ENCODE measurements around the gene TEAD1.

The TEAD1 gene

DNA sequence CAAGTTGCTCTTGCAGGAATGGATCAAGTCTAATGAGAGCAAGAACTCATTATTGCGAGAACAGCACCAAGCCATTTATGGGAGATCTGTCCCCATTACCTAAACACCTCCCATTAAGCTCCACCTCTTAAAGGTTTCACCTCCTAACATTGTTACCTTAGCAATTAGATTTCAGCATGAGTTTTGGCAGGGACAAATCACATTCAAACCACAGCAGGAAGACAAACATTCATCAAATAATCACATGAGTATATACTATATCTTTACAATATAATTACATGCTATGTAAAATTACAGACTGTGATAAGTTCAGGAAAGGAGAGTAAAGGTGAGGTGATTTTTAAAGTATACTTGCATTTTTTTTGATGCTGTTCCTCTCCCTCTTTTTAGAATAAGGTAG lies 6.6 kb upstream of the TEAD1 start:
- no peaks in the 10 kb centered on the region for H3K9me3 ChIP-seq (ENCODE audit: insufficient read depth, low read depth, low read length)
- H3K4me3 ChIP-seq (ENCODE audit: low read length) = no peak overlapping the region
- H3K9ac ChIP-seq (ENCODE audit: low read depth, low read length) = no peak overlapping the region
- no peaks in the 10 kb centered on the region for H3K36me3 ChIP-seq (ENCODE audit: insufficient read depth, low read length)
- 98% methylated on average over 1 of the region's 1 CpG for WGBS
- H3K27ac ChIP-seq (ENCODE audit: low read depth, low read length) = no peak overlapping the region
- no peaks in the 10 kb centered on the region for H3K4me1 ChIP-seq (ENCODE audit: insufficient read depth, low read length)
- no peaks in the 10 kb centered on the region for H3K27me3 ChIP-seq (ENCODE audit: insufficient read depth, low read length)

DNA sequence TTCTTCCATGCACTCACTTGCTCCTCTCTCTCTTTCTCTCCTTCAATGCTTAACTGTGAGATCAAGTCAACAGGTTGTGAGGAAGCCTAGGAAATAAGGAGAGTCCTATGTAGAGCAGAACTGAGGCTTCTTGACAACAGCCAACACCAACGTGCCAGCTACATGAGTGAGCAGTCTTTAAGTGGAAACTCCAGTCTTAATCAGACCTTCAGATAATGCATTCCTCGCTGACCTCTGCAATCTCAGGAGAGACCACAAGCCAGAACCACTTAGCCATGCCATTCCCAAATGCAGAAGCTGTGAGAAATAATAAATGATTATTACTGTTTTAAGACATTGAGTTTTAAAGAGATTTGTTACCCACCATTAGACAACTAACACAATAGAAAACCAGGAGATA lies 6.1 kb upstream of the TEAD1 start:
- H3K27me3 ChIP-seq (ENCODE audit: insufficient read depth, low read length) = peaks cover 2% of the 10 kb centered on the region

DNA sequence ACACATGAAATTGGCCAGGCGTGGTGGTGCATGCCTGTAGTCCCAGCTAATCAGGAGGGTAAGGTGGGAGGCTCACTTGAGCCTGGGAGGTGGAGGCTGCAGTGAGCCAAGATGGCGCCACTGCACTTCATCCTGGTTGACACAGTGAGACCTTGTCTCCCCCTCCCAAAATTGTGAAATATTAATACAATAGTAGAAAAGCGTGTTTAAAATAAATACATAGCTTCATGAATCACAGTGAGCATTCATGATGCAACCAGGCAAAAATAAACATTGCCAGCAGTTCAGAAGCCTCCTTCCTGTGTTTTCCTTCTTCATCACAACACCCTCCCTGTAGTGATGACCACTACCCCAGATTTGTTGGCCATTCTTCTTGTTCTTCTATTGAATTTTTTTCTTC lies 4.3 kb upstream of the TEAD1 start:
- 94% methylated on average over 3 of the region's 3 CpGs for WGBS
- Histone ChIP-seq H3K9ac (ENCODE audit: low read depth, low read length) (no peak overlapping the region), H3K36me3 (ENCODE audit: insufficient read depth, low read length) (no peaks in the 10 kb centered on the region), H3K4me3 (ENCODE audit: low read length) (no peak overlapping the region), H3K4me1 (ENCODE audit: insufficient read depth, low read length) (no peaks in the 10 kb centered on the region), H3K27me3 (ENCODE audit: insufficient read depth, low read length) (peaks cover 8% of the 10 kb centered on the region), H3K9me3 (ENCODE audit: insufficient read depth, low read depth, low read length) (no peaks in the 10 kb centered on the region), H3K27ac (ENCODE audit: low read depth, low read length) (no peak overlapping the region)

More for the DNA sequence above, 6.1 kb upstream of the TEAD1 start:
- H3K4me3 ChIP-seq (ENCODE audit: low read length) = no peak overlapping the region
- H3K36me3 ChIP-seq (ENCODE audit: insufficient read depth, low read length) = no peaks in the 10 kb centered on the region
- H3K9me3 ChIP-seq (ENCODE audit: insufficient read depth, low read depth, low read length) = no peaks in the 10 kb centered on the region
- H3K27ac ChIP-seq (ENCODE audit: low read depth, low read length) = no peak overlapping the region
- WGBS = 92% methylated on average over 2 of the region's 2 CpGs
- no peak overlapping the region for H3K9ac ChIP-seq (ENCODE audit: low read depth, low read length)
- no peaks in the 10 kb centered on the region for H3K4me1 ChIP-seq (ENCODE audit: insufficient read depth, low read length)

DNA sequence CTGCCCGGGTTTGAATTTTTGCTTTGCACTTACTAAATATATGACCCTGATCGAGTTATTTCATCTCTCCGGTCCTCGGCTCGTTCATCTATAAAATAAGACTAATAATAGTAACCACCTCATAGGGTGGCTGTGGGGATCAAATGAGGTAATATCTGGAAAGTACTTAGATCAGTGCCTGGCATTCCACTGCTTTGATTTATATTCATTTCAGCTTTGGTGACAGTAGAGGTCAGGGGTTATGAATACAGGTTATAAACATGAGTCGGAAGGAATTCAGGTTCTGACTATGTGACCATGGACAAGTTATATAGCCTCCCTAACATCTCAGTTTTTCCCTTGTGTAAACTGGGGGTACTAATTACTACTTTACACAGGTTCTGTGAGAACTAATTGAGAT lies 2.9 kb upstream of the TEAD1 start:
- H3K27me3 ChIP-seq (ENCODE audit: insufficient read depth, low read length) = peaks cover 8% of the 10 kb centered on the region
- no peak overlapping the region for H3K9ac ChIP-seq (ENCODE audit: low read depth, low read length)
- H3K36me3 ChIP-seq (ENCODE audit: insufficient read depth, low read length) = no peaks in the 10 kb centered on the region
- H3K9me3 ChIP-seq (ENCODE audit: insufficient read depth, low read depth, low read length) = no peaks in the 10 kb centered on the region
- no peak overlapping the region for H3K4me3 ChIP-seq (ENCODE audit: low read length)
- peaks cover 6% of the 10 kb centered on the region for H3K4me1 ChIP-seq (ENCODE audit: insufficient read depth, low read length)
- 94% methylated on average over 4 of the region's 6 CpGs for WGBS
- no peak overlapping the region for H3K27ac ChIP-seq (ENCODE audit: low read depth, low read length)

DNA sequence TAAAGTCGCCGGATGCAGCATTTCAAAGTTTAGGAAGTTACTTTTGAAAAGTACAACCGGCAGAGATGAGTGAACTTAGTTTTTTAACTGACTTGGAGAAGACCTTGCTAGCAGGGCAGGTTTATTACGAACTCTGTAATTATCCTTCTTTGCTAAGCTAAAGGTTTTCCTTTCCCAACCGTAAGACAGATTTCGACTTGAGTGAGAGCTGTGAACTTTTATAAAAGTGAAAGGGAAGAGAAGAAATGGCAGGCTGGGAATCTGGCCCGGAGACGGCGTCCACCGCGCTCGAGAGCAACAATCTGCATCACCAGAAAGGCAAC lies 659 bp upstream of the TEAD1 start:
- H3K36me3 ChIP-seq (ENCODE audit: insufficient read depth, low read length) = peaks cover 8% of the 10 kb centered on the region
- peak overlapping the region; percentile 96 for H3K4me3 ChIP-seq (ENCODE audit: low read length)
- peaks cover 27% of the 10 kb centered on the region for H3K4me1 ChIP-seq (ENCODE audit: insufficient read depth, low read length)
- H3K27ac ChIP-seq (ENCODE audit: low read depth, low read length) = peak overlapping the region; percentile 80
- peak overlapping the region; percentile 93 for H3K9ac ChIP-seq (ENCODE audit: low read depth, low read length)
- no peaks in the 10 kb centered on the region for H3K9me3 ChIP-seq (ENCODE audit: insufficient read depth, low read depth, low read length)
- H3K27me3 ChIP-seq (ENCODE audit: insufficient read depth, low read length) = peaks cover 8% of the 10 kb centered on the region
- WGBS = 25% methylated on average over 12 of the region's 12 CpGs

DNA sequence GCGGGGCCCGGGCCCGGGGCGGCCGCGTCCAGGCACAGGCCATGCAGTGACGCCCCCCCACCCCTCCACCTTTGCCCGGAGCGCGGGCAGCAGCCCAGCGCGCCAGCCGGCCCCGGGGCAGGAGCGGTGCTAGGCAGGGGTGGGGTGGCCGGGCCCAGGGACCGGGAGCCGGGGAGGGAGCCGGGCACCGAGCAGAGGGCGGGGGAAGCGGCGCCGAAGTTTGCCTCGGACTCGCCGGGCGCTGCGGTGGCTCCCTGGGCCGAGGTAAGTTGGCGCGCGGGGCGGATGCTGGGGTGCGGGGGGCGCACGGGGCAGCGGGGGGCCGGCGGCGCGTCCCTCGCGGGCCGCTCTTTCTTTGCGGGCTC lies 332 bp downstream of the TEAD1 start:
- Histone ChIP-seq H3K27ac (ENCODE audit: low read depth, low read length) (peak overlapping the region; percentile 97; the same call in 1 of the 2 replicates), H3K4me3 (ENCODE audit: low read length) (peak overlapping the region; percentile 96), H3K36me3 (ENCODE audit: insufficient read depth, low read length) (peaks cover 8% of the 10 kb centered on the region), H3K27me3 (ENCODE audit: insufficient read depth, low read length) (peaks cover 8% of the 10 kb centered on the region), H3K9ac (ENCODE audit: low read depth, low read length) (peak overlapping the region; percentile 93), H3K4me1 (ENCODE audit: insufficient read depth, low read length) (peaks cover 36% of the 10 kb centered on the region), H3K9me3 (ENCODE audit: insufficient read depth, low read depth, low read length) (no peaks in the 10 kb centered on the region)
- WGBS = under 1% methylated on average over 46 of the region's 46 CpGs

DNA sequence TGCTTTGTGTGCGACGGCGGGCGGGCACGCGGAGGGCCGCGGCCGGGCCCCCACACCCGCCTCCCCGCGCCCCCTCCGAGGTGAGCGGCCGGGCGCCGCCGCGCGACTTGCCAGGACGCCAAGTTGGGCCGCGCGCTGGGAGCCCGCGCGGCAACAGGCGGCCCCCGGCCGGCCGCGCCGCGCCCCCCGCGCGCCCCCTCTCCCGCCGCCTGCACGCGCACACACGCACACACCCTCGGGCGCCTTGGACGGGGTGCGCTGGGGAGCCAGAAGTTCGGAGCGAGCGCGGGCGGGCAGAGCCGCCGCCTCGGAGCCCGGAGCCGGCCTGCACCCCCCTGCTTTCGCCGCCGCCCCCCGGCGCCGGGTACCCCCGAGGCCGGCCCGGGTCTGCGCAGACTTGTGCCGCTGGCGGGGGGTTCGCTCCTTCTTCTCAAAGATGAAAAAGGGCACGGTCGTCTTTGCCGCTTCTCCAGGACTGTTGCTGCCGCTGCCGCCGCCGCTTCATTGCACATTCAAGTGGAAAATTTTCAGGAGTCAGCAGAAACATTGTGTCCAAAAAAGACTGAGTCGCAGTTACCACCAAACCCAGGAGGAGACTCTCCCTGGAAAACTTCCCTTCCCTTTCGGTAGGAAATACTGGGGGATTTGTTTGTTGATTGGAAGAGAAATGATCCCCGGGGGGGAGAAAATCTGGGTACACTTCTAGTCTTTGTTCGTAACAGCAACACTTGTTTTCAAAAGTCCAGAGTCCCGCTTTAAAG lies 895 bp downstream of the TEAD1 start:
- Histone ChIP-seq H3K27me3 (ENCODE audit: insufficient read depth, low read length) (peaks cover 8% of the 10 kb centered on the region), H3K9ac (ENCODE audit: low read depth, low read length) (peak overlapping the region; percentile 93)

DNA sequence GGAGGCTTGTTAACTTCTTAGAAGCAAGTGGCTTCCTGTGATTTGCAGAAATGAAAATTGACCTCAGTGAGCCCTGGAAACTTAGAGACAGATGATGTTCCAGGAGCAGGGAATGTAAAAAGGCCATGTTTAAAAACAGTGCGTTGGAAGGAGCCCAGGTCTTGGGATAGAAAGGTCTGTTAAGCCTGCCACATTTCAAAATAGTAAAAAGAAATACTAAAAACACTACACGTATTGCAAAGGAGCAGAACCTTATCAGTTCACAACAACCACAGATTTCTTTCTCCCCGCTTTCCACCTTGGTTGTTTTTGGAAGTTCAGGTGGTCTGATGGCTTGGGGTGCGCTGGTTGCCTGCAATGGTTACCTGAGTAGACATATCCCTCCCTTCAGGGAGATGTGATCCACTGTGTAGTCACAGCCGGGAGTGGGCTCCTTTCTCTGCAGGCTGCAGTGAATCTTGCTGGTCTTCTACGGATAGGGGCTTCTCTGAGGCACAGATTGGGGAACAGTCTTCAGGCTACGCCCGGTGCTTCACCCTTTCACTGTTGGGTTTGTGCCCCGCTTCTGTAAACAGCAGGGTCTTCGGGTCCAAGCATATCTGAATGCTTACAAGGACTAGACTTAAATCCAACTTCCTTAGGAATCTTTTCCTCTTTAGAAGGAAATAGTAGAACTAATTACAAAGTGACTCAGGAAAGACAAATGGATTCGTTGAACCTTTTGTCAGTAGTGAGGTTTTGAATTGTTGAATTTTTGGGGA lies 1.9 kb downstream of the TEAD1 start:
- no peaks in the 10 kb centered on the region for H3K9me3 ChIP-seq (ENCODE audit: insufficient read depth, low read depth, low read length)
- peak overlapping the region; percentile 93 for H3K9ac ChIP-seq (ENCODE audit: low read depth, low read length)
- H3K27me3 ChIP-seq (ENCODE audit: insufficient read depth, low read length) = peaks cover 8% of the 10 kb centered on the region
- H3K4me1 ChIP-seq (ENCODE audit: insufficient read depth, low read length) = peaks cover 47% of the 10 kb centered on the region
- peak overlapping the region; percentile 97 for H3K27ac ChIP-seq (ENCODE audit: low read depth, low read length)
- H3K36me3 ChIP-seq (ENCODE audit: insufficient read depth, low read length) = peaks cover 8% of the 10 kb centered on the region
- H3K4me3 ChIP-seq (ENCODE audit: low read length) = peak overlapping the region; percentile 96
- WGBS = 6% methylated on average over 10 of the region's 11 CpGs

More for the DNA sequence above, 895 bp downstream of the TEAD1 start:
- H3K4me3 ChIP-seq (ENCODE audit: low read length) = peak overlapping the region; percentile 96
- under 1% methylated on average over 80 of the region's 81 CpGs for WGBS
- H3K36me3 ChIP-seq (ENCODE audit: insufficient read depth, low read length) = peaks cover 8% of the 10 kb centered on the region
- peaks cover 42% of the 10 kb centered on the region for H3K4me1 ChIP-seq (ENCODE audit: insufficient read depth, low read length)
- no peaks in the 10 kb centered on the region for H3K9me3 ChIP-seq (ENCODE audit: insufficient read depth, low read depth, low read length)
- peak overlapping the region; percentile 97 for H3K27ac ChIP-seq (ENCODE audit: low read depth, low read length)

DNA sequence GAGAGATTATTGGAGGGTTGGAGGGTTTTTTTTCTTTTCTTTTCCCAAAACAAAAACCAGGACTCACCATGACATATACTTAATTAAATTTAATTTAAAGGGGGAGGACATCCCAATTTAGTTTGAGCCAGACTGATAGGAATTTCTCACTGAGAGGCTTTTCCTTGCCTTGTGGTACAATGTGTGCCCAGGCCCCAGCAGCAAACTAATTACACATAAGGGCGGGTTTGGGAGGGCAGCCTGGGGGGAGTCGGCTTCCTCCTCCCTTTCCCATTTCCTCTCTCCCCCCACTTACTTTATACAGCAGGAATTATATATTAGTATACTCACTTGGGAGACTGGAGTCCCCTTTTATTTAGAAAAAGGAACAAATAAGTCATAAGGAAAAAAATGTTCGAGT lies 2.9 kb downstream of the TEAD1 start:
- Histone ChIP-seq H3K4me3 (ENCODE audit: low read length) (peak overlapping the region; percentile 96), H3K9ac (ENCODE audit: low read depth, low read length) (peak overlapping the region; percentile 24; the same call in 1 of the 2 replicates), H3K27ac (ENCODE audit: low read depth, low read length) (no peak overlapping the region), H3K4me1 (ENCODE audit: insufficient read depth, low read length) (peaks cover 57% of the 10 kb centered on the region), H3K36me3 (ENCODE audit: insufficient read depth, low read length) (peaks cover 8% of the 10 kb centered on the region), H3K9me3 (ENCODE audit: insufficient read depth, low read depth, low read length) (no peaks in the 10 kb centered on the region), H3K27me3 (ENCODE audit: insufficient read depth, low read length) (peaks cover 11% of the 10 kb centered on the region)
- WGBS = 66% methylated on average over 1 of the region's 3 CpGs

DNA sequence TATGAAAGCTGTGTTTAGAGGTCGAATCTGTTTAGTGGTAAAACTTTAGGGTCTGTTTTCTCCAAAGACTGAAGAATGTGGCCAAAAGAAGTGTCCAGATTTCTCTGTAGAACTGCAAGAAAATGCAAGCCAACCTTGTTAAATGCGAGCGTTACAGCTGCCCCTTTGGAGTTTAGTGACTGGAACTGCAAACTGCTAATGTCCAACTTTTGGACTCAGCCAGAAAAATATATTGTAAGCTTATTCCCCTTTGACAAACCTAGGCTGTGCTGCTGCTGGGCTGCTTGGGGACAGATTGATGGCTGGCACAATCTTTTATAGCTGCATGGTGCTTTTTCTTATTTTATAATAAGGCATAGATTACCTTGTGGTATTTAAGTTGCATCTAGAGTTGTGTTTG lies 3.9 kb downstream of the TEAD1 start:
- Histone ChIP-seq H3K9ac (ENCODE audit: low read depth, low read length) (no peak overlapping the region), H3K27me3 (ENCODE audit: insufficient read depth, low read length) (peaks cover 14% of the 10 kb centered on the region), H3K27ac (ENCODE audit: low read depth, low read length) (no peak overlapping the region), H3K36me3 (ENCODE audit: insufficient read depth, low read length) (peaks cover 8% of the 10 kb centered on the region), H3K4me1 (ENCODE audit: insufficient read depth, low read length) (peaks cover 67% of the 10 kb centered on the region), H3K4me3 (ENCODE audit: low read length) (peak overlapping the region; percentile 96; the same call in 1 of the 2 replicates), H3K9me3 (ENCODE audit: insufficient read depth, low read depth, low read length) (no peaks in the 10 kb centered on the region)
- 71% methylated on average over 3 of the region's 3 CpGs for WGBS

DNA sequence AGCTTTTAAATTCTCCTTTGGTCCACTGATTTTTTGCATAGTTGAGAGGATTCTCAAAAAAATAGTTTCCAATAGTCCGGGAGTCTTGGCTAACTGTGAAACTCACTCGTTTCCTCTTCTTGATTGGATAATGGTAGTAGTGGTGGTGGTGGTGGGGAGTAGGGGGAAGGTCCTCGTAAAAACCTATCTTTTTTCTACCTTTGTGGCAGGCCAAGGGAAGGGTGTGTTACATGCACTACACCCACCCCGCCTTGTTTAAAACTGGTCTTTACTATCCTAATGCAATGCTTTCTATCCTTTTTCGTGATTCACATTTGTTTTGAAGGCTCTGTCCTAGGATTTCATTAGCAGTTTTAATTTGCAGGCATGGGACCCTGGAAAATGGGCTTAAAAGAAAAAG lies 4.8 kb downstream of the TEAD1 start:
- H3K4me1 ChIP-seq (ENCODE audit: insufficient read depth, low read length) = peaks cover 76% of the 10 kb centered on the region
- peaks cover 6% of the 10 kb centered on the region; the same call in 1 of the 2 replicates for H3K27me3 ChIP-seq (ENCODE audit: insufficient read depth, low read length)
- H3K9ac ChIP-seq (ENCODE audit: low read depth, low read length) = no peak overlapping the region
- H3K36me3 ChIP-seq (ENCODE audit: insufficient read depth, low read length) = peaks cover 8% of the 10 kb centered on the region
- no peak overlapping the region for H3K27ac ChIP-seq (ENCODE audit: low read depth, low read length)
- WGBS = 55% methylated on average over 5 of the region's 5 CpGs
- peak overlapping the region; percentile 44; the same call in 1 of the 2 replicates for H3K4me3 ChIP-seq (ENCODE audit: low read length)
- H3K9me3 ChIP-seq (ENCODE audit: insufficient read depth, low read depth, low read length) = no peaks in the 10 kb centered on the region

Measured in HUES64 (cell line).